Measurements from ENCODE around the gene TMEM191C. TPM values are rescaled to one million over a fixed set of nuclear protein-coding genes. Genes with fewer than 3 reads are reported as not detected.

Gene TMEM191C
- polyA plus RNA-seq, 1 experiment = 2.0 TPM

Other genes with a start within 250 kb of the TMEM191C start
- 0.01 TPM in 1 of 2 replicates, not detected in the other for gene RIMBP3B, start 83.6 kb upstream of the TMEM191C start, polyA plus RNA-seq (2011; rRNA removed)
- 0.50 and 0.54 TPM in 2 replicates for gene HIC2, start 50.0 kb upstream of the TMEM191C start, polyA plus RNA-seq (2011; rRNA removed)
- 0.06 and 0.11 TPM in 2 replicates for gene RIMBP3C, start 84.1 kb downstream of the TMEM191C start, polyA plus RNA-seq (2011; rRNA removed)
- 47.3 and 61.9 TPM in 2 replicates for gene UBE2L3, start 100.3 kb downstream of the TMEM191C start, polyA plus RNA-seq (2011; rRNA removed)
- 14.6 and 20.0 TPM in 2 replicates for gene YDJC, start 162.6 kb downstream of the TMEM191C start, polyA plus RNA-seq (2011; rRNA removed)
- gene CCDC116, start 165.4 kb downstream of the TMEM191C start, polyA plus RNA-seq (2011; rRNA removed) = 0.10 and 0.13 TPM in 2 replicates
- 10.9 and 22.8 TPM in 2 replicates for gene SDF2L1, start 174.9 kb downstream of the TMEM191C start, polyA plus RNA-seq (2011; rRNA removed)
- 38.9 and 64.7 TPM in 2 replicates for gene PPIL2, start 198.6 kb downstream of the TMEM191C start, polyA plus RNA-seq (2011; rRNA removed)

All from BJ (cell line).